Measurements from ENCODE around the gene SWT1.

Gene SWT1

DNA sequence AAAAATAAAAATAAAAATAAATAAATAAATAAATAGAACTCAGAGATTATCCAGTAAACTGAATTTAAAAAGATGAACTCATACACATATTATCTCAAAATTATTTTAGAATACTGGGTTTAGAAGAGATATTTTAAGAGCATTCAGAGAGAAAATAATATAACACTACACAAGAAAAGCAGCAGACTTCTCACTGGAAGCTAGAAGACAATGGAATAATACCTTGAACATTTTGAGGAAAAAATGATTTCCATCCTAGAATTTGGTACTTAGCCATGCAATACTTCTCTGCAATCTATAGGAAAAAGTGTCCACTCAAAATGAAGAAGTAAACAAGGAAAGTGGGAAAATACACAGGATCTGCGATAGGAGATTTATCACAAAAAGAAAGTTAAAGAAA is 24.4 kb upstream of the SWT1 start:
- no peak for DNase-seq (ENCODE audit: low read depth)
- H3K4me3 ChIP-seq (ENCODE audit: low read depth, low read length), result no peak overlapping the region
- TF ChIP-seq, protein P1, sequence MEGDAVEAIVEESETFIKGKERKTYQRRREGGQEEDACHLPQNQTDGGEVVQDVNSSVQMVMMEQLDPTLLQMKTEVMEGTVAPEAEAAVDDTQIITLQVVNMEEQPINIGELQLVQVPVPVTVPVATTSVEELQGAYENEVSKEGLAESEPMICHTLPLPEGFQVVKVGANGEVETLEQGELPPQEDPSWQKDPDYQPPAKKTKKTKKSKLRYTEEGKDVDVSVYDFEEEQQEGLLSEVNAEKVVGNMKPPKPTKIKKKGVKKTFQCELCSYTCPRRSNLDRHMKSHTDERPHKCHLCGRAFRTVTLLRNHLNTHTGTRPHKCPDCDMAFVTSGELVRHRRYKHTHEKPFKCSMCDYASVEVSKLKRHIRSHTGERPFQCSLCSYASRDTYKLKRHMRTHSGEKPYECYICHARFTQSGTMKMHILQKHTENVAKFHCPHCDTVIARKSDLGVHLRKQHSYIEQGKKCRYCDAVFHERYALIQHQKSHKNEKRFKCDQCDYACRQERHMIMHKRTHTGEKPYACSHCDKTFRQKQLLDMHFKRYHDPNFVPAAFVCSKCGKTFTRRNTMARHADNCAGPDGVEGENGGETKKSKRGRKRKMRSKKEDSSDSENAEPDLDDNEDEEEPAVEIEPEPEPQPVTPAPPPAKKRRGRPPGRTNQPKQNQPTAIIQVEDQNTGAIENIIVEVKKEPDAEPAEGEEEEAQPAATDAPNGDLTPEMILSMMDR (IDR thresholded peaks at IDR 0.05; ENCODE audit: insufficient read depth, low read depth, low read length, missing control alignments), result no peak

DNA sequence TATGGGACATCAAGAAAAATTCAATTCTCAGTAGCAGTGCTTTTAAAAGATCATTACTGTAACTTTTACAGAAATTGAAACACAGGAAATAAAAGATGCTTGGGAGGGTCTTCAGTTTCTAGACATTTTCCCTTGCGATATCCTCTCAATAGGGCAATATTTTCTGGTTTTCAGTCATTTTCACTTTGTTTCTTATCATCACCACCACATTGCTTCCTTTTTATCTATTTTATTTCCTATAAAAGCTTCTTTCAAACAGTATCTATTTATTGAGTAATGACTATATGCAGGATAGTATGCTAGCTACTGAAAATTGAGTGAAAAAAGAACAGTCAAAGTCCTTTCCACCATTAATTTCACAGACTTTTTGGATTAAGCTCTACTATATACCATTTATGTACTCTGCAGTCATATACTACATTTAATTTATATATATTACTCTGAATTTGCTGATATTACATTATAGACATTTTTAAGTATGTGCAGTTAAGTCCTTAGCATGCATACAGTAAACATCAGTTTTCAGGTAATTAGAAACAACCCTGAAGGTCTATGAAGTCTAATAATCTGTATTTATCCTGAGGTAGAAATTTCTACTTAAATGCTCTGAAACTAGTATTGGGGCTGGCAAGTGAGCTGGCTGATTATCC is 18.9 kb upstream of the SWT1 start:
- H3K4me3 ChIP-seq (ENCODE audit: low read depth, low read length), result no peak overlapping the region
- TF ChIP-seq, protein P1 (IDR thresholded peaks at IDR 0.05; ENCODE audit: insufficient read depth, low read depth, low read length, missing control alignments), result no peak
- no peak for DNase-seq (ENCODE audit: low read depth)

DNA sequence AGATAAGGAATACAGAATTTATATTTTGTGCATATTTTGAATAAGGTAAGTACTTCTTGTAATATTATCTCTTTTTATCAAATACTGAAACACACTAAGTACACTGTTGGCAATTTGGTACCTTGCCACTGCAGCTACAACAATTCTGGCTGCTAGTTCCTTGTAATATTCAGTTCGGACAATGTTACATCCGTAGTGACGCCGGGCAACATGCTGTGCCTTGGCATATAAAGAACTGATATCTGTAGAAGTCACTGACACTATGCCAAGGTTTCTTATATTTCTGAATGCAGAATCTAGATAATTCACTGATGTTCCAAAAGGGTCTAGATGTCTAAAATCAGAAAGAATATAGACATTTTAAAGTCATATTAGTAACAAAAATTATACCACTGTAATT is 17.7 kb upstream of the SWT1 start:
- TF ChIP-seq, protein P1 (IDR thresholded peaks at IDR 0.05; ENCODE audit: insufficient read depth, low read depth, low read length, missing control alignments), result no peak
- no peak for DNase-seq (ENCODE audit: low read depth)
- no peak overlapping the region for H3K4me3 ChIP-seq (ENCODE audit: low read depth, low read length)

DNA sequence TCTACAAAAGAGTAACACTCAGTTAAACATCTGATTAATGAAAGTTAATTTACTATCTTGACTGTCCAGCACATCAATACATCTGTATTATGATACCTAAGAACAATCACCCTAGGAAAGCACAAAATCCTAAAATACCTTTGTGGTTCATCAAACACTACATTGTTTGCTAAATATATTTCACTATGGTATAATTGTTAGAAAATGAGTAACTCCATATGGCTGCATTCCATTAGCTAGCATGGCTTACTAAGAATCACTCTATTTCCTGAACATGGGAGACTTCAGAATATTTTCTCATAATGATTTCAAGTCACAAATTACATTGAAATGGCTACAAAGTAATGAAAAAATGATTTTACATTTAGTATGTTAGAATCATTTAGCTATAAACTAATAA is 12.7 kb upstream of the SWT1 start:
- TF ChIP-seq, protein P1 (IDR thresholded peaks at IDR 0.05; ENCODE audit: insufficient read depth, low read depth, low read length, missing control alignments), result no peak
- no peak overlapping the region for H3K4me3 ChIP-seq (ENCODE audit: low read depth, low read length)
- DNase-seq (ENCODE audit: low read depth), result no peak

DNA sequence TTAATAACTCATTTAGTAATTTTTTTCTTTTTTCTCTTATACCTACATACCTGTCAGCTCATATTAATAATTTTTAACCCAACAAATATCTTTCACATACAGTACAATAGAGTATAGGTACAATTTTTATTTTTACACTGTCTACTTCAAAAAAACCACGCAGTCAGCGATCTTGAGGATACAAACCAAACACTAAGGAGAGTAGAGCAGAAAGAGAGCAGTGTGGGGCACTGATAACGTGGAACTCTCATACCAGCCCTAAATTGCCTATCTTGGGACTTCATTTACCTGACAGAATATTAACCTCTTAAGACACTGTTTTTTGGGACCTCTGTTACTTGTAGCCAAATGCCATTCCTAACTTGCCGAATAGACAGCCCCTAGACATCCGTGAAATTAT is 5.8 kb upstream of the SWT1 start:
- no peak for DNase-seq (ENCODE audit: low read depth)
- TF ChIP-seq, protein P1 (IDR thresholded peaks at IDR 0.05; ENCODE audit: insufficient read depth, low read depth, low read length, missing control alignments), result no peak
- H3K4me3 ChIP-seq (ENCODE audit: low read depth, low read length), result no peak overlapping the region

DNA sequence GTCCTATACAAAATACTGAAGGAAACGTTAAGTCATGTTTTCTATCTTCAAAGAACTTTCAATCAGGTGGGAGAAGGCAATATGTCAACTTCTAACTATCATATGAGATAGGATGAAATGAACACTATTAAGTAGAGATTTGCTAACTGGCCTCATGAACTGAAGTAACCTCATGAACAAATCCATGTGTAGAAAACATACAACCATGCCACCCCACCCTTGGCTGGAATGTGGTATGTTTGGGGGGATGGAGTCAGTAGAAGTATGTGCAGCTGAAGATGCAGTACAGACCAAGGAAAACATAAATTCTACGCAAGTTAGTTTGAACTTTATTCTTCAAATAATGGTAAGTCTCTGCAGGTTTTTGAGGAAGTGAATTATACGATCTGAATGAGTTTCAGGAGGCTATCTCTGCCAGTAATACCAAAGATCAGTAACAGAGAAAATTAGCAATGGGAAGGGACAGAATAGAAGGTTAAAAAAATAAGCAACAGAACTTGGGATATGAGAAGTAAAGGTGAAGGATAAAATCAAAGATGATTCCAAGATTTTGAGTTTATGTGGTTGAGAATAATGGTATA is 4.7 kb upstream of the SWT1 start:
- H3K4me3 ChIP-seq (ENCODE audit: low read depth, low read length), result no peak overlapping the region
- TF ChIP-seq, protein P1 (IDR thresholded peaks at IDR 0.05; ENCODE audit: insufficient read depth, low read depth, low read length, missing control alignments), result no peak
- DNase-seq (ENCODE audit: low read depth), result no peak
